Measurements from ENCODE around the gene VN1R2.
"Not testable (repeated sequence)": the region's sequence is repeated elsewhere in the genome, so short reads cannot be mapped to it uniquely, and the experiment has no call there.

VN1R2 gene

GRCh38 chr19:53257715-53258342 is at the start of gene VN1R2:
Gene VN1R2, plus strand, starts transcription at chr19:53258292. Its CDS starts 84 bp downstream, at chr19:53258376.
- DNase-seq: not testable (repeated sequence)

GRCh38 chr19:53211554-53211953 is 46.5 kb upstream of the VN1R2 start:
- DNase-seq: not testable (repeated sequence)

- no peak for DNase-seq
Observed at GRCh38 chr19:53212703-53213320, 45.3 kb upstream of the VN1R2 start.

- DNase-seq: not testable (repeated sequence)
Observed at GRCh38 chr19:53222716-53223115, 35.4 kb upstream of the VN1R2 start.

- no peak for DNase-seq
Observed at GRCh38 chr19:53224606-53225005, 33.5 kb upstream of the VN1R2 start.

GRCh38 chr19:53237114-53237777 is 20.8 kb upstream of the VN1R2 start:
- no peak for DNase-seq

- no peak for DNase-seq
Observed at GRCh38 chr19:53246498-53246897, 11.6 kb upstream of the VN1R2 start.

GRCh38 chr19:53254411-53255341 is 3.4 kb upstream of the VN1R2 start, which contains the start of gene ZNF677:
Gene ZNF677, minus strand, starts transcription at chr19:53254873. Its CDS starts 3,323 bp downstream, at chr19:53251550.
- peak; percentile 62 to 85 for DNase-seq

- not testable (repeated sequence) for DNase-seq
Observed at GRCh38 chr19:53267623-53268022, 9.5 kb downstream of the VN1R2 start, which contains the start of gene VN1R4. Gene VN1R4, minus strand, starts transcription at chr19:53267723. Its CDS starts 58 bp downstream, at chr19:53267665.

- not testable (repeated sequence) for DNase-seq
Observed at GRCh38 chr19:53269861-53270260, 11.8 kb downstream of the VN1R2 start.

- no peak for DNase-seq
Observed at GRCh38 chr19:53272044-53272443, 14.0 kb downstream of the VN1R2 start.

GRCh38 chr19:53275480-53275879 is 17.4 kb downstream of the VN1R2 start:
- DNase-seq: no peak

- not testable (repeated sequence) for DNase-seq
Observed at GRCh38 chr19:53281947-53282346, 23.9 kb downstream of the VN1R2 start.

- no peak for DNase-seq
Observed at GRCh38 chr19:53285087-53285486, 27.0 kb downstream of the VN1R2 start.

GRCh38 chr19:53290758-53291549 is 32.9 kb downstream of the VN1R2 start:
- DNase-seq: no peak

GRCh38 chr19:53294786-53295441 is 36.8 kb downstream of the VN1R2 start:
- DNase-seq: no peak

- not testable (repeated sequence) for DNase-seq
Observed at GRCh38 chr19:53301341-53301740, 43.2 kb downstream of the VN1R2 start.

GRCh38 chr19:53308339-53308811 is 50.3 kb downstream of the VN1R2 start:
- DNase-seq: no peak

All from cerebellar nuclear complex (tissue), 1 donor.